ENCODE results near the gene GFOD1. TPM values are rescaled to one million over a fixed set of nuclear protein-coding genes. Genes with fewer than 3 reads are reported as not detected.

Gene GFOD1
- total RNA-seq, 1 experiment from 2014 or later = 8.8 TPM

GRCh38 chr6:13492357-13492756 is 5.0 kb upstream of the GFOD1 start:
- H3K36me3 ChIP-seq (ENCODE audit: insufficient read depth, low read length, poor library complexity, severe bottlenecking) = no peaks in the 10 kb centered on the region
- CTCF ChIA-PET = no interaction called here
- intact Hi-C loops (cut with micrococcal nuclease; ENCODE audit: unreplicated experiment) = no loop called here
- POLR2A ChIA-PET (ENCODE audit: low non-redundant PET) = no interaction called here
- DNase-seq (ENCODE audit: low spot score) = no peak
- no peak overlapping the region for H3K27ac ChIP-seq (ENCODE audit: low read depth, low read length, poor library complexity, severe bottlenecking)
- no TSS peak for BruUV-seq (replicated peaks)
- TF ChIP-seq CTCF (conservative IDR thresholded peaks at IDR 0.05; ENCODE audit: low read depth, low read length) (no peak), EZH2 (IDR thresholded peaks at IDR 0.05; ENCODE audit: borderline replicate concordance, low read depth, low read length, poor library complexity, severe bottlenecking) (no peak)
- H3K9me3 ChIP-seq (ENCODE audit: low read depth, low read length, poor library complexity, severe bottlenecking) = no peaks in the 10 kb centered on the region
- H3K4me3 ChIP-seq (ENCODE audit: low read depth, low read length, poor library complexity, severe bottlenecking) = no peak overlapping the region
- peaks cover 4% of the 10 kb centered on the region for H3K4me1 ChIP-seq (ENCODE audit: insufficient read depth, low read length, poor library complexity, severe bottlenecking)
- H3K27me3 ChIP-seq (replicated peaks; ENCODE audit: insufficient read depth, low read depth, low read length, poor library complexity) = no peaks in the 10 kb centered on the region

- no peaks in the 10 kb centered on the region for H3K27me3 ChIP-seq (replicated peaks; ENCODE audit: insufficient read depth, low read depth, low read length, poor library complexity)
- BruUV-seq (replicated peaks) = no TSS peak
- H3K4me3 ChIP-seq (ENCODE audit: low read depth, low read length, poor library complexity, severe bottlenecking) = no peak overlapping the region
- H3K27ac ChIP-seq (ENCODE audit: low read depth, low read length, poor library complexity, severe bottlenecking) = no peak overlapping the region
- intact Hi-C loops (cut with micrococcal nuclease; ENCODE audit: unreplicated experiment) = no loop called here
- H3K4me1 ChIP-seq (ENCODE audit: insufficient read depth, low read length, poor library complexity, severe bottlenecking) = peaks cover 8% of the 10 kb centered on the region
- POLR2A ChIA-PET (ENCODE audit: low non-redundant PET) = no interaction called here
- CTCF ChIA-PET = no interaction called here
- no peaks in the 10 kb centered on the region for H3K36me3 ChIP-seq (ENCODE audit: insufficient read depth, low read length, poor library complexity, severe bottlenecking)
- no peak for DNase-seq (ENCODE audit: low spot score)
- H3K9me3 ChIP-seq (ENCODE audit: low read depth, low read length, poor library complexity, severe bottlenecking) = no peaks in the 10 kb centered on the region
- no peak for TF ChIP-seq CTCF (conservative IDR thresholded peaks at IDR 0.05; ENCODE audit: low read depth, low read length)
- TF ChIP-seq EZH2 (IDR thresholded peaks at IDR 0.05; ENCODE audit: borderline replicate concordance, low read depth, low read length, poor library complexity, severe bottlenecking) = no peak
Observed at GRCh38 chr6:13491538-13491937, 4.1 kb upstream of the GFOD1 start.

GRCh38 chr6:13490402-13490801 is 3.0 kb upstream of the GFOD1 start:
- peaks cover 15% of the 10 kb centered on the region for H3K4me1 ChIP-seq (ENCODE audit: insufficient read depth, low read length, poor library complexity, severe bottlenecking)
- POLR2A ChIA-PET (ENCODE audit: low non-redundant PET) = no interaction called here
- no TSS peak for BruUV-seq (replicated peaks)
- TF ChIP-seq CTCF (conservative IDR thresholded peaks at IDR 0.05; ENCODE audit: low read depth, low read length) = no peak
- TF ChIP-seq EZH2 (IDR thresholded peaks at IDR 0.05; ENCODE audit: borderline replicate concordance, low read depth, low read length, poor library complexity, severe bottlenecking) = no peak
- CTCF ChIA-PET = no interaction called here
- H3K27ac ChIP-seq (ENCODE audit: low read depth, low read length, poor library complexity, severe bottlenecking) = no peak overlapping the region
- H3K4me3 ChIP-seq (ENCODE audit: low read depth, low read length, poor library complexity, severe bottlenecking) = no peak overlapping the region
- no peak for DNase-seq (ENCODE audit: low spot score)
- intact Hi-C loops (cut with micrococcal nuclease; ENCODE audit: unreplicated experiment) = no loop called here
- no peaks in the 10 kb centered on the region for H3K9me3 ChIP-seq (ENCODE audit: low read depth, low read length, poor library complexity, severe bottlenecking)
- H3K36me3 ChIP-seq (ENCODE audit: insufficient read depth, low read length, poor library complexity, severe bottlenecking) = no peaks in the 10 kb centered on the region
- H3K27me3 ChIP-seq (replicated peaks; ENCODE audit: insufficient read depth, low read depth, low read length, poor library complexity) = no peaks in the 10 kb centered on the region
